Right lobe of liver (tissue), 4 donors: ENCODE measurements around the gene CFAP251.

Experiments used
- CTCF ChIP-seq, 4 donors: fragments of 200-600 bp in 3 of 4; fragments of 450-650 bp in 1 of 4; IDR thresholded peaks; one replicate each; pipeline versions ENCODE4 v1.5.1 to v1.8.0; 2016 to 2022; ENCODE audit warnings: antibody characterized with exemption in 4 of 4, mild to moderate bottlenecking in 2 of 4
- POLR2A ChIP-seq: fragments of 450-650 bp; IDR thresholded peaks from one replicate; pipeline ENCODE4 v1.6.1; 2017; ENCODE audit warnings: antibody characterized with exemption, mild to moderate bottlenecking
- donor health status: DM: no; HTN: no; CAD: no.
- donor health status: DM: no; HTN: no; CAD: no.
- donor health status: DM: no; HTN: yes; CAD: no.

GRCh38 chr12:121939186-121939585 lies 20.8 kb downstream of the CFAP251 start:
- TF ChIP-seq CTCF (IDR thresholded peaks at IDR 0.05) (no peak), POLR2A (no peak)
